H9 (cell line): Measurements from ENCODE around the gene DACH1. TPM values are rescaled to one million over a fixed set of nuclear protein-coding genes. Genes with fewer than 3 reads are reported as not detected.

ENCODE experiments used
- DNase-seq: peaks from one replicate; pipeline ENCODE4 v3.0.0-alpha.2; 2017
- H2AFZ ChIP-seq: one replicate; pipeline ENCODE4 v1.6.1; 2013; ENCODE audit warnings: mild to moderate bottlenecking, low read length, control low read depth, moderate library complexity
- H2AK5ac ChIP-seq: 2 replicates; pipeline ENCODE4 v1.6.1; 2013; ENCODE audit warnings: low read length, control low read depth, mixed read lengths; ENCODE audit not compliant: insufficient read length
- H2BK120ac ChIP-seq: one replicate; pipeline ENCODE4 v1.6.1; 2013; ENCODE audit warnings: low read depth, mild to moderate bottlenecking, low read length, control low read depth, inconsistent platforms; ENCODE audit not compliant: poor library complexity, severe bottlenecking
- H2BK12ac ChIP-seq: 2 replicates; pipeline ENCODE4 v1.6.1; 2013; ENCODE audit warnings: low read length, control low read depth, mixed read lengths, low read depth; ENCODE audit not compliant: insufficient read length
- H2BK15ac ChIP-seq: 2 replicates; pipeline ENCODE4 v1.6.1; 2013; ENCODE audit warnings: low read depth, low read length, control low read depth
- H2BK20ac ChIP-seq: one replicate; pipeline ENCODE4 v1.6.1; 2013; ENCODE audit warnings: low read depth, mild to moderate bottlenecking, low read length, control low read depth, inconsistent platforms; ENCODE audit not compliant: poor library complexity, severe bottlenecking
- H2BK5ac ChIP-seq: 2 replicates; pipeline ENCODE4 v1.6.1; 2013; ENCODE audit warnings: low read length, control low read depth, mixed read lengths; ENCODE audit not compliant: insufficient read length
- H3K14ac ChIP-seq: 2 replicates; pipeline ENCODE4 v1.6.1; 2013; ENCODE audit warnings: low read length, control low read depth; ENCODE audit not compliant: insufficient read depth
- H3K18ac ChIP-seq: 2 replicates; pipeline ENCODE4 v1.6.1; 2013; ENCODE audit warnings: low read depth, mild to moderate bottlenecking, mixed read lengths, low read length, control low read depth; ENCODE audit not compliant: insufficient read length
- H3K23ac ChIP-seq: 2 replicates; pipeline ENCODE4 v1.6.1; 2013; ENCODE audit warnings: low read length, control low read depth, mixed read lengths, low read depth; ENCODE audit not compliant: insufficient read length
- H3K23me2 ChIP-seq: 2 replicates; pipeline ENCODE4 v1.6.1; 2013; ENCODE audit warnings: low read depth, mild to moderate bottlenecking, mixed read lengths, low read length, control low read depth; ENCODE audit not compliant: insufficient read length, poor library complexity, severe bottlenecking
- H3K27ac ChIP-seq: 2 replicates; pipeline ENCODE4 v1.5.1; 2013; ENCODE audit warnings: low read length, control low read depth, mixed read lengths, low read depth; ENCODE audit not compliant: insufficient read length
- H3K27me3 ChIP-seq: 2 replicates; pipeline ENCODE4 v1.6.1; 2013; ENCODE audit warnings: low read length, control low read depth, inconsistent platforms; ENCODE audit not compliant: insufficient read depth
- H3K4ac ChIP-seq: 2 replicates; pipeline ENCODE4 v1.6.1; 2013; ENCODE audit warnings: low read depth, mild to moderate bottlenecking, control low read depth, inconsistent platforms, low read length, moderate library complexity
- H3K4me1 ChIP-seq: 2 replicates; pipeline ENCODE4 v1.6.1; 2013; ENCODE audit warnings: low read length, control low read depth, inconsistent platforms; ENCODE audit not compliant: insufficient read depth
- H3K4me2 ChIP-seq: 2 replicates; pipeline ENCODE4 v1.6.1; 2013; ENCODE audit warnings: low read length, control low read depth, mixed read lengths; ENCODE audit not compliant: insufficient read length, insufficient read depth
- H3K56ac ChIP-seq: 2 replicates; pipeline ENCODE4 v1.6.1; 2013; ENCODE audit warnings: low read depth, mild to moderate bottlenecking, mixed read lengths, low read length, control low read depth; ENCODE audit not compliant: insufficient read length
- H3K79me1 ChIP-seq: 2 replicates; pipeline ENCODE4 v1.6.1; 2013; ENCODE audit warnings: low read depth, mild to moderate bottlenecking, moderate library complexity, low read length, control low read depth, inconsistent platforms; ENCODE audit not compliant: insufficient read depth, poor library complexity, severe bottlenecking
- H3K79me2 ChIP-seq: 2 replicates; pipeline ENCODE4 v1.6.1; 2013; ENCODE audit warnings: low read length, control low read depth, inconsistent platforms; ENCODE audit not compliant: insufficient read depth
- H3K9ac ChIP-seq: 2 replicates; pipeline ENCODE4 v1.6.1; 2013; ENCODE audit warnings: low read length, control low read depth, mixed read lengths; ENCODE audit not compliant: insufficient read length; ENCODE audit errors: extremely low read depth
- H3K9me3 ChIP-seq: one replicate; pipeline ENCODE4 v1.6.1; 2013; ENCODE audit warnings: low read depth, low read length, inconsistent platforms; ENCODE audit not compliant: control insufficient read depth
- H3T11ph ChIP-seq: one replicate; pipeline ENCODE4 v1.6.1; 2013; ENCODE audit warnings: mild to moderate bottlenecking, low read length, control low read depth, inconsistent platforms
- H4K20me1 ChIP-seq: one replicate; pipeline ENCODE4 v1.6.1; 2013; ENCODE audit not compliant: control insufficient read depth, insufficient read length, insufficient read depth
- H4K5ac ChIP-seq: 2 replicates; pipeline ENCODE4 v1.6.1; 2013; ENCODE audit warnings: low read depth, mild to moderate bottlenecking, mixed read lengths, low read length, control low read depth; ENCODE audit not compliant: insufficient read length
- H4K8ac ChIP-seq: replicated peaks from 2 replicates; pipeline ENCODE4 v1.6.1; 2013; ENCODE audit warnings: low read length, control low read depth, mixed read lengths, low read depth; ENCODE audit not compliant: insufficient read length
- H4K91ac ChIP-seq: 2 replicates; pipeline ENCODE4 v1.6.1; 2013; ENCODE audit warnings: low read depth, mild to moderate bottlenecking, moderate library complexity, mixed read lengths, low read length, control low read depth; ENCODE audit not compliant: insufficient read length
- H3K27ac Mint-ChIP-seq, 3 experiments: 2 replicates in 2 of 3; 3 replicates in 1 of 3; pipeline ENCODE4 v1.8.0; 2020 to 2021; ENCODE audit warnings: mixed read lengths in 3 of 3, mild to moderate bottlenecking in 1 of 3, moderate library complexity in 1 of 3
- H3K27me3 Mint-ChIP-seq: 2 replicates; pipeline ENCODE4 v1.8.0; 2021; ENCODE audit warnings: low read depth, mild to moderate bottlenecking, moderate library complexity, mixed read lengths
- H3K36me3 Mint-ChIP-seq, 3 experiments: 2 replicates in 2 of 3; 3 replicates in 1 of 3; pipeline ENCODE4 v1.8.0; 2020 to 2021; ENCODE audit warnings: low read depth in 3 of 3, mixed read lengths in 3 of 3; ENCODE audit not compliant: insufficient read depth in 1 of 3
- H3K4me1 Mint-ChIP-seq, 2 experiments: 2 replicates each; pipeline ENCODE4 v1.8.0; 2020; ENCODE audit warnings: mixed read lengths in 2 of 2
- H3K4me3 Mint-ChIP-seq, 2 experiments: 2 replicates in 1 of 2; 3 replicates in 1 of 2; pipeline ENCODE4 v1.8.0; 2020 to 2021; ENCODE audit warnings: mild to moderate bottlenecking in 2 of 2, mixed read lengths in 2 of 2, moderate library complexity in 1 of 2
- H3K9me3 Mint-ChIP-seq, 2 experiments: 2 replicates in 1 of 2; 3 replicates in 1 of 2; pipeline ENCODE4 v1.8.0; 2020; ENCODE audit warnings: mild to moderate bottlenecking in 2 of 2, mixed read lengths in 2 of 2, moderate library complexity in 1 of 2
- CTCF ChIP-seq: fragments of 200-600 bp; sonication (generic); conservative IDR thresholded peaks from 3 replicates; pipeline ENCODE4 v1.8.0; 2021; ENCODE audit warnings: antibody characterized with exemption, mild to moderate bottlenecking
- WGBS: extraction: QIAGEN DNeasy Blood & Tissue Kit; methylation state at CpG from one replicate; pipeline ENCODE4 v1.1.7; 2013; ENCODE audit warnings: missing lambda C conversion rate, low lambda C conversion rate, mixed read lengths; ENCODE audit not compliant: insufficient read length; ENCODE audit errors: extremely low coverage; 5-methylcytosine and 5-hydroxymethylcytosine counted together
- total RNA-seq: library from RNA; stranded (reverse); gene quantifications from 2 replicates; pipeline ENCODE4 v1.2.1, GENCODE V29; 2021

DACH1 gene
- total RNA-seq, 1 experiment from 2014 or later = not detected

- no peak overlapping the region for H3T11ph ChIP-seq
- Mint-ChIP-seq H3K27ac (no peak overlapping the region), H3K36me3 (no peaks in the 10 kb centered on the region), H3K27me3 (no peaks in the 10 kb centered on the region), H3K9me3 (no peaks in the 10 kb centered on the region), H3K4me1 (peaks cover 0 to under 1% of the 10 kb centered on the region in 2 experiments; a peak in 1 of 4 replicates), H3K4me3 (no peak overlapping the region)
- no peak overlapping the region for H3K4ac ChIP-seq
- no peak overlapping the region for H3K18ac ChIP-seq
- no peaks in the 10 kb centered on the region for H3K4me1 ChIP-seq
- H2BK5ac ChIP-seq = no peak overlapping the region
- H3K27me3 ChIP-seq = no peaks in the 10 kb centered on the region
- H2AK5ac ChIP-seq = no peak overlapping the region
- H3K56ac ChIP-seq = no peak overlapping the region
- no peak overlapping the region for H2AFZ ChIP-seq
- H3K9ac ChIP-seq = no peak overlapping the region
- H4K20me1 ChIP-seq = no peaks in the 10 kb centered on the region
- no peak overlapping the region for H4K8ac ChIP-seq
- H3K27ac ChIP-seq = no peak overlapping the region
- no peak overlapping the region for H4K91ac ChIP-seq
- no peak overlapping the region for H2BK12ac ChIP-seq
- WGBS = no CpG with 5 or more reads among the region's 3 CpGs
- H3K4me2 ChIP-seq = no peak overlapping the region
- no peaks in the 10 kb centered on the region for H3K79me1 ChIP-seq
- no peak overlapping the region for H3K14ac ChIP-seq
- H3K79me2 ChIP-seq = no peaks in the 10 kb centered on the region
- no peak overlapping the region for H3K23ac ChIP-seq
- H2BK15ac ChIP-seq = no peak overlapping the region
- no peak for TF ChIP-seq CTCF
- no peaks in the 10 kb centered on the region for H3K23me2 ChIP-seq
- DNase-seq = no peak
- H3K9me3 ChIP-seq = no peaks in the 10 kb centered on the region
- no peak overlapping the region for H4K5ac ChIP-seq
- H2BK120ac ChIP-seq = no peak overlapping the region
- no peak overlapping the region for H2BK20ac ChIP-seq
Measured at GRCh38 chr13:71516521-71516920, 350.5 kb downstream of the DACH1 start.
